ENCODE data around the gene SH3GL1. TPM values are rescaled to one million over a fixed set of nuclear protein-coding genes. Genes with fewer than 3 reads are reported as not detected.

The SH3GL1 gene
- total and polyA plus RNA-seq, 10 of the 15 experiments (the other 5 are each of a cell fraction or from before 2014, with no cell fraction given) = 0.93 to 47.4 (median 28.4) TPM

DNA sequence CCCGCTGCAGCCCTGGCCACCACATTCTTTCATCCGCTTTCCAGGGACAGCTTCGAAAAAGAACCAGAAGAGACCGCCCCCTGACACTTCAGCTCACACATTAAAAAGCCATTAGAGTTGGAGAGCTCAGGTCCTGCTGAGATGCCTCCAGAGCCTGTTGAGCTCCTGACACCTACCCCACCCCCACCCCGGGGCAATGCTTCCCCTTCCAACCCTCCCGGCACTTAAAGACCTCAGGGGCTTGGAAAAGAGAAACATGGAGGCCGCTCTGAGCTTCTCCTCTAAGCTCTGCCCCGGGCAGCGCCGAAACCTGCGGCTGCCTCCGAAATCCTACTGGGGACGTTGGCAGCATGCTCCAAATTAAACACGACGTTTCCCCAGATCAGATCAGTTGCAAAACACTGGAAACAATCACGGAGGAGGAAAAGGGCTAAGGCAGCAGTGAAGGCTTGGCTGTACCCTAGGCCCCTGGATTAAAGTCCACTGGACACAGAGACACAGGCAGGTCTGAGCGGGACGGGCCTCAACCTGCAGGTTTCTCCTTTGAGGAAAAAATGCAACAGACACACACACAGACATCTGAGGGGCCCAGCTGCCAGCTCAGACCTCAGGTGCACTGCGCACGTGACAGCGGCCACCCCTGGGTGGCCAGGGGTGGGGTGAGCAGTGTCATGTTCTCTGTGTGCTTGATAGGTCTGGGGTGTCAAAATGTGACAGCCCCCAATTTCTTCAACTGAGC lies 9.6 kb downstream of the SH3GL1 start (continued):
- TF ChIP-seq ZNF622 (IDR thresholded peaks at IDR 0.05) = no peak
- no peak for TF ChIP-seq NFYA (IDR thresholded peaks at IDR 0.05; ENCODE audit: borderline replicate concordance, low read depth, low read length)
- TF ChIP-seq CHD4 (IDR thresholded peaks at IDR 0.05) = no peak
- TF ChIP-seq SMARCA5 (IDR thresholded peaks at IDR 0.05) = no peak

DNA sequence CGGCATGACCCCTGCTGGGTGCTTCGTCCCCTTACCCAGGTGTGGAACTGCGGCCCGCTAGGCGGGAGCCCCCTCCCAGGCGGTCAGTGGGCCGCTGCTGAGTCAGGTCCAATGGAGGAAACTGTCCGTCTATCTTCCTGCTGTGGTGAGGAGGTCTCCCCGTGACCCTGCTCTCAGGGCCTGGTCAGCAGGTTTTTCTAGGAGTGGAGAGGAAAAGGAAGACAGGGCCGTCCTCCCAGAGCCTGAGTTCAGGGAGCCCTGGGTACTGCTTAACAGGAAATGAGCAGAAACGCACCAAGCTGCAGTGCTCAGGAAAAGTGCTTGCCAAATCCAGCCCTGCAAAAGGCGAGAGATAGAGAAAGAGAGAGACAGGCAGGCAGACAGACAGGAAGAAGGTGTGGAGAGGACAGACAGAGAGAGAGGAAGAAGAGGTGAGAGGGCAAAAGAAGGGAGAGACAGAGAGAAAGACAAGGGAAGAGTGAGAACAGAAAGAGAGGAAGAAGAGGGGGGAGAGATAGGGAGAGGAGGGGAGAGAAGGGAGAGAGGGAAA lies 10.3 kb downstream of the SH3GL1 start:
- no peak overlapping the region for H2AFZ ChIP-seq (ENCODE audit: control insufficient read depth, low read depth, low read length)
- FAIRE-seq (no peak), DNase-seq (ENCODE audit: low read depth, low spot score) (no peak), ATAC-seq (no peak)
- H3K9me3 ChIP-seq (replicated peaks; ENCODE audit: control insufficient read depth, insufficient read depth, low read length) = no peaks in the 10 kb centered on the region
- no TSS peak for BruUV-seq (replicated peaks)
- intact Hi-C loops (cut with micrococcal nuclease; ENCODE audit: unreplicated experiment) = no loop called here
- CTCF ChIA-PET = interaction anchor here (0.9 to 2.4 kb wide), 2 partner anchors 13 to 38 kb away, joined by 3 to 5 read pairs; no protein-coding TSS in a partner anchor
- peaks cover 8% of the 10 kb centered on the region for H3K4me1 ChIP-seq (ENCODE audit: control insufficient read depth, insufficient read depth, low read length)
- H3K4me2 ChIP-seq (ENCODE audit: control insufficient read depth, insufficient read depth) = no peak overlapping the region
- RAD21 ChIA-PET (ENCODE audit: unreplicated experiment) = interaction anchor here (0.7 kb wide), 1 partner anchor 20 kb away, joined by 3 read pairs; no protein-coding TSS in a partner anchor
- SMC1A ChIA-PET (ENCODE audit: uncharacterized antibody, unreplicated experiment) = no interaction called here
- H3K9ac ChIP-seq (ENCODE audit: control insufficient read depth, insufficient read depth, low read length) = no peak overlapping the region
- peaks cover 74% of the 10 kb centered on the region for H3K79me2 ChIP-seq (ENCODE audit: control insufficient read depth, insufficient read depth, low read length)
- in situ Hi-C loops (cut with MboI) = no loop called here
- peaks cover 19 to 22% of the 10 kb centered on the region in 2 experiments; a peak in 3 of 4 replicates for H3K36me3 ChIP-seq (ENCODE audit: control insufficient read depth in 2 of 2, insufficient read depth in 2 of 2, low read length in 1 of 2)
- WGBS (ENCODE audit: insufficient coverage, insufficient replicate concordance, low lambda C conversion rate, missing lambda C conversion rate) = 84% methylated on average over 12 of the region's 12 CpGs
- H3K27me3 ChIP-seq (replicated peaks in 1 of 2; ENCODE audit: control insufficient read depth in 2 of 2, insufficient read depth in 2 of 2, low read length in 1 of 2) = no peaks in the 10 kb centered on the region
- no peak overlapping the region for H3K27ac ChIP-seq (ENCODE audit: control insufficient read depth, insufficient read depth)
- no peak overlapping the region for H3K4me3 ChIP-seq
- POLR2A ChIA-PET = interaction anchor here (7.7 kb wide), 1 partner anchor 11 kb away, joined by 110 read pairs; no protein-coding TSS in a partner anchor
- peaks cover 15% of the 10 kb centered on the region for H4K20me1 ChIP-seq (ENCODE audit: control insufficient read depth, insufficient read depth)
- TF ChIP-seq PML (IDR thresholded peaks at IDR 0.05; ENCODE audit: low read length) (no peak), GATAD2B (conservative IDR thresholded peaks at IDR 0.05; ENCODE audit: low read depth) (no peak), HCFC1 (IDR thresholded peaks at IDR 0.05; ENCODE audit: low read length) (no peak), NFXL1 (IDR thresholded peaks at IDR 0.05; ENCODE audit: borderline replicate concordance) (no peak), POU2F2 (IDR thresholded peaks at IDR 0.05; ENCODE audit: borderline replicate concordance, low read depth, low read length) (no peak), POLR2A (IDR thresholded peaks at IDR 0.05; ENCODE audit: low read depth, low read length) (no peak)
- TF ChIP-seq, protein P1, sequence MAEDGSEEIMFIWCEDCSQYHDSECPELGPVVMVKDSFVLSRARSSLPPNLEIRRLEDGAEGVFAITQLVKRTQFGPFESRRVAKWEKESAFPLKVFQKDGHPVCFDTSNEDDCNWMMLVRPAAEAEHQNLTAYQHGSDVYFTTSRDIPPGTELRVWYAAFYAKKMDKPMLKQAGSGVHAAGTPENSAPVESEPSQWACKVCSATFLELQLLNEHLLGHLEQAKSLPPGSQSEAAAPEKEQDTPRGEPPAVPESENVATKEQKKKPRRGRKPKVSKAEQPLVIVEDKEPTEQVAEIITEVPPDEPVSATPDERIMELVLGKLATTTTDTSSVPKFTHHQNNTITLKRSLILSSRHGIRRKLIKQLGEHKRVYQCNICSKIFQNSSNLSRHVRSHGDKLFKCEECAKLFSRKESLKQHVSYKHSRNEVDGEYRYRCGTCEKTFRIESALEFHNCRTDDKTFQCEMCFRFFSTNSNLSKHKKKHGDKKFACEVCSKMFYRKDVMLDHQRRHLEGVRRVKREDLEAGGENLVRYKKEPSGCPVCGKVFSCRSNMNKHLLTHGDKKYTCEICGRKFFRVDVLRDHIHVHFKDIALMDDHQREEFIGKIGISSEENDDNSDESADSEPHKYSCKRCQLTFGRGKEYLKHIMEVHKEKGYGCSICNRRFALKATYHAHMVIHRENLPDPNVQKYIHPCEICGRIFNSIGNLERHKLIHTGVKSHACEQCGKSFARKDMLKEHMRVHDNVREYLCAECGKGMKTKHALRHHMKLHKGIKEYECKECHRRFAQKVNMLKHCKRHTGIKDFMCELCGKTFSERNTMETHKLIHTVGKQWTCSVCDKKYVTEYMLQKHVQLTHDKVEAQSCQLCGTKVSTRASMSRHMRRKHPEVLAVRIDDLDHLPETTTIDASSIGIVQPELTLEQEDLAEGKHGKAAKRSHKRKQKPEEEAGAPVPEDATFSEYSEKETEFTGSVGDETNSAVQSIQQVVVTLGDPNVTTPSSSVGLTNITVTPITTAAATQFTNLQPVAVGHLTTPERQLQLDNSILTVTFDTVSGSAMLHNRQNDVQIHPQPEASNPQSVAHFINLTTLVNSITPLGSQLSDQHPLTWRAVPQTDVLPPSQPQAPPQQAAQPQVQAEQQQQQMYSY (CRISPR knock-in tag; IDR thresholded peaks at IDR 0.05) = no peak
- TF ChIP-seq, protein P2, sequence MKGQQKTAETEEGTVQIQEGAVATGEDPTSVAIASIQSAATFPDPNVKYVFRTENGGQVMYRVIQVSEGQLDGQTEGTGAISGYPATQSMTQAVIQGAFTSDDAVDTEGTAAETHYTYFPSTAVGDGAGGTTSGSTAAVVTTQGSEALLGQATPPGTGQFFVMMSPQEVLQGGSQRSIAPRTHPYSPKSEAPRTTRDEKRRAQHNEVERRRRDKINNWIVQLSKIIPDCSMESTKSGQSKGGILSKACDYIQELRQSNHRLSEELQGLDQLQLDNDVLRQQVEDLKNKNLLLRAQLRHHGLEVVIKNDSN (IDR thresholded peaks at IDR 0.05; ENCODE audit: borderline replicate concordance, extremely low read length, insufficient read depth, low read depth, low read length) = no peak
- TF ChIP-seq, protein P3, sequence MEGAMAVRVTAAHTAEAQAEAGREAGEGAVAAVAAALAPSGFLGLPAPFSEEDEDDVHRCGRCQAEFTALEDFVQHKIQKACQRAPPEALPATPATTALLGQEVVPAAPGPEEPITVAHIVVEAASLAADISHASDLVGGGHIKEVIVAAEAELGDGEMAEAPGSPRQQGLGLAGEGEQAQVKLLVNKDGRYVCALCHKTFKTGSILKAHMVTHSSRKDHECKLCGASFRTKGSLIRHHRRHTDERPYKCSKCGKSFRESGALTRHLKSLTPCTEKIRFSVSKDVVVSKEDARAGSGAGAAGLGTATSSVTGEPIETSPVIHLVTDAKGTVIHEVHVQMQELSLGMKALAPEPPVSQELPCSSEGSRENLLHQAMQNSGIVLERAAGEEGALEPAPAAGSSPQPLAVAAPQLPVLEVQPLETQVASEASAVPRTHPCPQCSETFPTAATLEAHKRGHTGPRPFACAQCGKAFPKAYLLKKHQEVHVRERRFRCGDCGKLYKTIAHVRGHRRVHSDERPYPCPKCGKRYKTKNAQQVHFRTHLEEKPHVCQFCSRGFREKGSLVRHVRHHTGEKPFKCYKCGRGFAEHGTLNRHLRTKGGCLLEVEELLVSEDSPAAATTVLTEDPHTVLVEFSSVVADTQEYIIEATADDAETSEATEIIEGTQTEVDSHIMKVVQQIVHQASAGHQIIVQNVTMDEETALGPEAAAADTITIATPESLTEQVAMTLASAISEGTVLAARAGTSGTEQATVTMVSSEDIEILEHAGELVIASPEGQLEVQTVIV (IDR thresholded peaks at IDR 0.05; ENCODE audit: borderline replicate concordance, partially characterized antibody) = no peak
